Measurements from ENCODE around the gene SYT11. TPM values are rescaled to one million over a fixed set of nuclear protein-coding genes. Genes with fewer than 3 reads are reported as not detected.
"Not testable (repeated sequence)": the region's sequence is repeated elsewhere in the genome, so short reads cannot be mapped to it uniquely, and the experiment has no call there.

SYT11 gene
- total RNA-seq, 4 donors from 2014 or later = 1.7 to 4.0 (median 3.5) TPM

DNA sequence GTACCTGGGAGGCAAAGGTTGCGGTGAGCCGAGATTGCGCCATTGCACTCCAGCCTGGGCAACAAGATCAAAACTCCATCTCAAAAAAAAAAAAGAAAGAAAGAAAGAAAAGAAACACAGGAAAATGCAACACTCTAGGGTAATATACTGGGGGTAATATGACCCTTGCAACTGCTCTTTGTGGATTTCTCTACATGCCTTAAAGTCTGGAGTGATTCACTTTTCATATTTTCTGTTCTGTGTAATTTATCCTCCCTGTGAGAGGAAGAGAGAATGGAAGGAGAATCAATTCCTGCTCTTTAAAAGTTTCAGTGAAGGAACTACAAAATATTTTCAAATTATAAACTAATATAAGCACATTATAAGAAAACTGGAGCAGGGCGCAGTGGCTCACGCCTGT is 29.1 kb downstream of the SYT11 start:
- intact Hi-C loops (cut with DNase I; ENCODE audit: low total_unique reads) = no loop called here
- peak in 1 of 2 donors; percentile 5 for DNase-seq (ENCODE audit: low spot score in 2 of 2)
- H3K4me3 ChIP-seq (ENCODE audit: low read depth, poor library complexity, severe bottlenecking) = no peak overlapping the region
- WGBS, 2 donors = 99 to 100% methylated on average over 5 of the region's 5 CpGs
- TF ChIP-seq, protein P1, sequence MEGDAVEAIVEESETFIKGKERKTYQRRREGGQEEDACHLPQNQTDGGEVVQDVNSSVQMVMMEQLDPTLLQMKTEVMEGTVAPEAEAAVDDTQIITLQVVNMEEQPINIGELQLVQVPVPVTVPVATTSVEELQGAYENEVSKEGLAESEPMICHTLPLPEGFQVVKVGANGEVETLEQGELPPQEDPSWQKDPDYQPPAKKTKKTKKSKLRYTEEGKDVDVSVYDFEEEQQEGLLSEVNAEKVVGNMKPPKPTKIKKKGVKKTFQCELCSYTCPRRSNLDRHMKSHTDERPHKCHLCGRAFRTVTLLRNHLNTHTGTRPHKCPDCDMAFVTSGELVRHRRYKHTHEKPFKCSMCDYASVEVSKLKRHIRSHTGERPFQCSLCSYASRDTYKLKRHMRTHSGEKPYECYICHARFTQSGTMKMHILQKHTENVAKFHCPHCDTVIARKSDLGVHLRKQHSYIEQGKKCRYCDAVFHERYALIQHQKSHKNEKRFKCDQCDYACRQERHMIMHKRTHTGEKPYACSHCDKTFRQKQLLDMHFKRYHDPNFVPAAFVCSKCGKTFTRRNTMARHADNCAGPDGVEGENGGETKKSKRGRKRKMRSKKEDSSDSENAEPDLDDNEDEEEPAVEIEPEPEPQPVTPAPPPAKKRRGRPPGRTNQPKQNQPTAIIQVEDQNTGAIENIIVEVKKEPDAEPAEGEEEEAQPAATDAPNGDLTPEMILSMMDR (IDR thresholded peaks at IDR 0.05) = no peak
- TF ChIP-seq POLR2A (IDR thresholded peaks at IDR 0.05) = no peak

DNA sequence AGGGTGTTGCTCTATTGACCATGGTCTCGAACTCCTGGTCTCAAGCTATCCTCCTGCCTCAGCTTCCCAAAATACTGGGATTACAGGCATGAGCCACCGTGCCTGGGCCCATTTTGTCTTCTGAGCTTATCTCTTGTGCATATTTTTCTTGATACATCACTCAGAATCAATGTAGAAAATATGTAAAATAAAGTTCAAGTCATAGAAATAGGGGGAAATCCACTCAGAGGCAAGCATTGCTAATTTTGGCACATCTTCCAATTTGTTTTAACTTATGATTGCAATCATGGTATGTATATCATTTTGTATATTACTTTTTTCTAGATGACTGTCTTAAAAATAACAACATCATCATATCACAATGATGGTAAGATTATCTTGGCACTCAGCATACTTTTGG is 30.2 kb downstream of the SYT11 start:
- peak in 1 of 2 donors; percentile 2 for DNase-seq (ENCODE audit: low spot score in 2 of 2)
- intact Hi-C loops (cut with DNase I; ENCODE audit: low total_unique reads) = no loop called here
- TF ChIP-seq POLR2A (IDR thresholded peaks at IDR 0.05) = no peak
- TF ChIP-seq, protein P1 (IDR thresholded peaks at IDR 0.05) = no peak
- WGBS, 2 donors = 69 to 74% methylated on average over 2 of the region's 2 CpGs
- H3K4me3 ChIP-seq (ENCODE audit: low read depth, poor library complexity, severe bottlenecking) = no peak overlapping the region

DNA sequence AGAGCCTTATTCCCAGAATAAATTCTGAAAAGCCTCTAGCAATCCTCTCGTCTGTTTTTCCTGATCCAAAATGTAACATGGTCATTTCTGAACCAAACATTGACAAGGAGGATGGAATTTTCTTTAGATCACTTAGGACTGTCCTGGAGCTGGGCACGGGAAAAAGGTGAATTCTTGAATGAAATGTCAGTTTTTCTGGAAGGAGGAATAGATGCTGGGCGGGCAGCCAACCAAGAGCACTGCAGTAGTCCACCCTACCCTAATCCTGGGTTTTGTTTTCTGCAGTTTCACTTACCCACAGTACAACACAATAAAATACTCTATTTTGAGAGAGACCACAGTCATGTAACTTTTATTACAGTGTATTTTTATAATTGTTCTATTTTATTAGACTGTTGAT is 30.9 kb downstream of the SYT11 start:
- intact Hi-C loops (cut with DNase I; ENCODE audit: low total_unique reads) = no loop called here
- WGBS, 2 donors = 53 to 88% methylated on average over 3 of the region's 3 CpGs
- H3K4me3 ChIP-seq (ENCODE audit: low read depth, poor library complexity, severe bottlenecking) = no peak overlapping the region
- DNase-seq (ENCODE audit: low spot score in 2 of 2) = peak in 1 of 2 donors; percentile 63
- TF ChIP-seq, protein P1 (IDR thresholded peaks at IDR 0.05) = no peak
- no peak for TF ChIP-seq POLR2A (IDR thresholded peaks at IDR 0.05)

DNA sequence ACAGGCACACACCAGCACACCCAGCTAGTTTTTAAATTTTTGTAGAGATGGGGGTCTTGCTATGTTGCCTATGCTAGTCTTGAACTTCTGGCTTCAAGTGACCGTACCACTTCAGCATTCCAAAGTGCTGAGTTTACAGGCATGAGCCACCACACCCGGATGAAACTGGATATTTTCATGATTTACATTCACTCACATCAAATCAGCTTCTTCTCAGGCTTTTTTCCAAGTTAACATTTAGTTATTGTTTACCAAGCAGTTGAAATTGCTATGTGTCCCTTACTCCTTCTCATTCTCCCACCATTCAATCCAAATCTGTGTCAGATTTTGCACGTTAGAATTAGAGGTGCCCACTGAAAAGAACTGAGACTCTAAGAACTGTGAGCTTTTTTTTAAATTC is 33.4 kb downstream of the SYT11 start:
- no peak overlapping the region for H3K4me3 ChIP-seq (ENCODE audit: low read depth, poor library complexity, severe bottlenecking)
- intact Hi-C loops (cut with DNase I; ENCODE audit: low total_unique reads) = no loop called here
- TF ChIP-seq, protein P1 (IDR thresholded peaks at IDR 0.05) = no peak
- TF ChIP-seq POLR2A (IDR thresholded peaks at IDR 0.05) = no peak
- no peak for DNase-seq (ENCODE audit: low spot score in 2 of 2)
- WGBS, 2 donors = 16 to 21% methylated on average over 3 of the region's 3 CpGs

DNA sequence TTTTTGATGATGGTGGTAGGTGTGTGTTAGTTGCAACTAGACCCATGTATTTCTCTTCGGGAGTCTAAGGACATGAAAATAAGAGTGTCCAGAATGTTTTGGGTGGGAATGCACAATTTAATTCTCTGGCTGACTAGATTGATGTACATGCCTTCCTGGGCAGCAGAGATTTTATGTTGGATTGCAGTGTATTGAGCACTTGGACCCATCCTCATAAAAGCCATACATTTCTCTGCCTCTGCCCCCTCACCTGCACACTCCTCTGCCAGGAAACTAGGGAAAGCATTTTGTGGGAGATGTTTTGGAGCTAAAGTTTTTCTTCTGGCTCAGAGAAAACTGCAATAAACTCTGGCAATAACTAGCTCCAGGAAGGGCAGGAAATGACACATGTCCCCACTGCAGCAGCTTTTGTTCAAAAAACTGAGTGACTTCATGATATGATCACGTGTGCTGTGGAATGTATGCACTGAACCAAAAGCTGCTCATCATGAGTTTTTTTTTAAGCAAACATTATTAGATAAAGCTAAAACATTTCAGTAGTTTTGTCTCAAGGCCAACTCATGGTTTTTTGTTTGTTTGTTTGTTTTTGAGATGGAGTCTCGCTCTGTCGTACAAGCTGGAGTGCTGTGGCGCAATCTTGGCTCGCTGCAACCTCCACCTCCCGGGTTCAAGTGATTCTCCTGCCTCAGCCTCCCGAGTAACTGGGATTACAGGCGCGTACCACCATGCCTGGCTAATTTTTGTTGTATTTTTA is 34.2 kb downstream of the SYT11 start:
- intact Hi-C loops (cut with DNase I; ENCODE audit: low total_unique reads) = no loop called here
- H3K4me3 ChIP-seq (ENCODE audit: low read depth, poor library complexity, severe bottlenecking) = no peak overlapping the region
- WGBS, 2 donors = 56 to 59% methylated on average over 10 of the region's 10 CpGs
- peak; percentile 30 to 84 for DNase-seq (ENCODE audit: low spot score in 2 of 2)
- TF ChIP-seq, protein P1 (IDR thresholded peaks at IDR 0.05) = no peak

DNA sequence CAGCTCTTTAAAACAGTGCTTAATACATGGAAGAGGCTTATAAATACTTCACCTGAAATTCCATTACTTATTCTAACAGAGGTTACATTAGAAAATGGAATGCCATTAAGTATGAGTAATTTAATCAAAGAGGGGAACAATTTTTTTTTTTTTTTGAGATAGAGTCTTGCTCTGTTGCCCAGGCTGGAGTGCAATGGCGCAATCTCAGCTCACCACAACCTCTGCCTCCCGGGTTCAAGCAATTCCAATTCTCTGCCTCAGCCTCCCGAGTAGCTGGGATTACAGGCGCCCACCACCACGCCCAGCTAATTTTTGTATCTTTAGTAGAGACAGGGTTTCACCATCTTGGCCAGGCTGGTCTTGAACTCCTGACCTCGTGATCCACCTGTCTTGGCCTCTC is 36.2 kb downstream of the SYT11 start:
- intact Hi-C loops (cut with DNase I; ENCODE audit: low total_unique reads) = not testable (repeated sequence)
- 96% methylated on average over 6 of the region's 6 CpGs for WGBS, 2 donors

DNA sequence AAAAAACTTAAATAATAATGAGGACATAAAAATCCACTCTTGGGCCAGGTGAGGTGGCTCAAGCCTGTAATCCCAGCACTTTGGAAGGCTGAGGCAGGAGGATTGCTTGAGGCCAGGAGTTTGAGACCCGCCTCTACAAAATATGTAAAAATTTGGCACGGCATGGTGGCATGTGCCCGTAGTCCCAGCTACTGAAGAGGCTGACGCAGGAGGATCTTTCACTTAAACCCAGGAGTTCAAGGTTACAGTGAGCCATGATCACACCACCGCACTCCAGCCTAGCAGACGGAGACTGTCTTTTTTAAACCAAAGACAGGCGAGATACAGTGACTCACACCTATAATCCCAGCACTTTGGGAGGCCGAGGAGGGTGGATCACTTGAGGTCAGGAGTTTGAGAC is 37.1 kb downstream of the SYT11 start:
- H3K4me3 ChIP-seq (ENCODE audit: low read depth, poor library complexity, severe bottlenecking); intact Hi-C loops (cut with DNase I; ENCODE audit: low total_unique reads): not testable (repeated sequence)
- peak in 1 of 2 donors; percentile 31 for DNase-seq (ENCODE audit: low spot score in 2 of 2)
- WGBS, 2 donors = 75 to 88% methylated on average over 8 of the region's 8 CpGs

More for the DNA sequence above, 36.2 kb downstream of the SYT11 start:
- not testable (repeated sequence) for H3K4me3 ChIP-seq (ENCODE audit: low read depth, poor library complexity, severe bottlenecking)
- DNase-seq (ENCODE audit: low spot score in 2 of 2) = peak in 1 of 2 donors; percentile 25

Measured in lower leg skin (tissue), 4 donors.